Suprapubic skin (tissue), 4 donors: ENCODE results near the gene ZNF444. TPM values are rescaled to one million over a fixed set of nuclear protein-coding genes. Genes with fewer than 3 reads are reported as not detected.
"Not testable (repeated sequence)": the region's sequence is repeated elsewhere in the genome, so short reads cannot be mapped to it uniquely, and the experiment has no call there.

Experiments used
- DNase-seq, 2 donors: peaks; one replicate each; pipeline ENCODE4 v3.0.0-alpha.2; 2019; ENCODE audit warnings: low spot score in 2 of 2
- H3K27ac ChIP-seq: fragments of 200-600 bp; sonication (generic); one replicate; pipeline ENCODE4 v1.5.1; 2019
- H3K27me3 ChIP-seq: fragments of 200-600 bp; sonication (generic); one replicate; pipeline ENCODE4 v1.5.1; 2019
- H3K36me3 ChIP-seq: fragments of 200-600 bp; sonication (generic); one replicate; pipeline ENCODE4 v1.5.1; 2019
- H3K4me1 ChIP-seq: fragments of 200-600 bp; sonication (generic); one replicate; pipeline ENCODE4 v1.5.1; 2019
- H3K4me3 ChIP-seq: fragments of 200-600 bp; sonication (generic); one replicate; pipeline ENCODE4 v1.5.1; 2019; ENCODE audit warnings: mild to moderate bottlenecking
- H3K9me3 ChIP-seq: fragments of 200-600 bp; sonication (generic); one replicate; pipeline ENCODE4 v1.5.1; 2019
- CTCF ChIP-seq, 2 donors: fragments of 200-600 bp in 1 of 2; fragments of 450-650 bp in 1 of 2; sonication (generic) in 1 of 2; IDR thresholded peaks; one replicate each; pipeline ENCODE4 v1.5.1; 2016 to 2019; ENCODE audit warnings: antibody characterized with exemption in 2 of 2, mild to moderate bottlenecking in 1 of 2, moderate library complexity in 1 of 2
- EP300 ChIP-seq: sonication (generic); formaldehyde crosslinking; IDR thresholded peaks from one replicate; pipeline ENCODE4 v1.6.1; 2017; ENCODE audit warnings: antibody characterized with exemption
- POLR2A ChIP-seq, 2 donors: fragments of 450-650 bp; IDR thresholded peaks; one replicate each; pipeline ENCODE4 v1.6.1; 2017; ENCODE audit warnings: antibody characterized with exemption in 2 of 2, mild to moderate bottlenecking in 2 of 2, moderate library complexity in 2 of 2
- POLR2AphosphoS5 ChIP-seq, 3 donors: sonication (generic); formaldehyde crosslinking; IDR thresholded peaks; one replicate each; pipeline ENCODE4 v1.6.1; 2017; ENCODE audit warnings: antibody characterized with exemption in 3 of 3
- WGBS: methylation state at CpG from one replicate; pipeline ENCODE4 v1.1.5; 2018; 5-methylcytosine and 5-hydroxymethylcytosine counted together
- total RNA-seq, 4 donors: library from RNA; depleted of rRNA; stranded (reverse); fragments of >200 nt; gene quantifications; one replicate each; pipeline ENCODE4 v1.1.0, GENCODE V29; 2016

Gene ZNF444
- total RNA-seq, 4 donors from 2014 or later, result 12.9 to 34.8 (median 21.2) TPM

DNA sequence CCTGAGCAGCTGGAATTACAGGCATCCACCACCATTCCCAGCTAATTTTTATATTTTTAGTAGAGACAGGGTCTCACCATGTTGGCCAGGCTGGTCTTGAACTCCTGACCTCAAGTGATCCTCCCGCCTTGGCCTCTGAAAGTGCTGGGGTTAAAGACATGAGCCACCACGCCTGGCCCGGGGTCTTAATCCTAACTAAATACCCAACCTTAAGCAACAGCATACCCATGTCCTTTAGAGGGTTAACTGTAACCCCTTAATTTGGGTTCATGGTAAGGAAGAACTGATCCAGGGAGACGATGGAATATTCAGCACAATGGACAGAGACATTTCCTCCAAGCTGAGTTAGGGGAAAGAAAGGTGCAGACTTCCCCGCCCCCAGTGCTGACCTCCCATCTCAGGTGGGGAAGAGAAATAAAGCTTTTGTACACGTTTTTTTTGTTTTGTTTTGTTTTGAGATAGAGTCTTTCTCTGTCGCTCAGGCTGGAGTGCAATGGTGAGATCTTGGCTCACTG, 26.0 kb downstream of the ZNF444 start:
- TF ChIP-seq POLR2AphosphoS5 (IDR thresholded peaks at IDR 0.05), result no peak
- TF ChIP-seq EP300, result no peak
- Histone ChIP-seq H3K4me3 (no peak overlapping the region), H3K36me3 (no peaks in the 10 kb centered on the region), H3K27me3 (no peaks in the 10 kb centered on the region), H3K9me3 (no peaks in the 10 kb centered on the region), H3K27ac (no peak overlapping the region), H3K4me1 (no peaks in the 10 kb centered on the region)
- 49% methylated on average over 7 of the region's 7 CpGs for WGBS
- DNase-seq, result no peak

GRCh38 chr19:56170261-56170660, 29.2 kb downstream of the ZNF444 start:
- Histone ChIP-seq H3K4me1 (no peaks in the 10 kb centered on the region), H3K27me3 (peaks cover 18% of the 10 kb centered on the region), H3K9me3 (no peaks in the 10 kb centered on the region), H3K36me3 (no peaks in the 10 kb centered on the region), H3K27ac (no peak overlapping the region), H3K4me3 (no peak overlapping the region)
- WGBS, result 56% methylated on average over 14 of the region's 14 CpGs
- TF ChIP-seq EP300 (no peak), POLR2A (IDR thresholded peaks at IDR 0.05) (no peak), POLR2AphosphoS5 (IDR thresholded peaks at IDR 0.05) (no peak), CTCF (IDR thresholded peaks at IDR 0.05) (no peak)
- no peak for DNase-seq

GRCh38 chr19:56174086-56174485, 33.0 kb downstream of the ZNF444 start:
- 23% methylated on average over 9 of the region's 9 CpGs for WGBS
- Histone ChIP-seq H3K36me3 (no peaks in the 10 kb centered on the region), H3K9me3 (no peaks in the 10 kb centered on the region), H3K4me1 (no peaks in the 10 kb centered on the region), H3K4me3 (no peak overlapping the region), H3K27me3 (peaks cover 34% of the 10 kb centered on the region), H3K27ac (no peak overlapping the region)
- TF ChIP-seq POLR2AphosphoS5 (IDR thresholded peaks at IDR 0.05) (no peak), POLR2A (IDR thresholded peaks at IDR 0.05) (no peak), EP300 (no peak), CTCF (IDR thresholded peaks at IDR 0.05) (no peak)
- no peak for DNase-seq

GRCh38 chr19:56174550-56174949, 33.5 kb downstream of the ZNF444 start:
- H3K4me3 ChIP-seq, result no peak overlapping the region
- H3K4me1 ChIP-seq, result no peaks in the 10 kb centered on the region
- 54% methylated on average over 11 of the region's 11 CpGs for WGBS
- no peaks in the 10 kb centered on the region for H3K36me3 ChIP-seq
- H3K9me3 ChIP-seq, result no peaks in the 10 kb centered on the region
- H3K27me3 ChIP-seq, result peaks cover 34% of the 10 kb centered on the region
- no peak for DNase-seq
- no peak for TF ChIP-seq POLR2AphosphoS5 (IDR thresholded peaks at IDR 0.05)
- no peak for TF ChIP-seq EP300
- TF ChIP-seq CTCF (IDR thresholded peaks at IDR 0.05), result no peak
- TF ChIP-seq POLR2A (IDR thresholded peaks at IDR 0.05), result no peak
- no peak overlapping the region for H3K27ac ChIP-seq

- not testable (repeated sequence) for DNase-seq, H3K27ac ChIP-seq, H3K9me3 ChIP-seq, H3K4me1 ChIP-seq, H3K36me3 ChIP-seq, H3K4me3 ChIP-seq
- WGBS, result 47% methylated on average over 9 of the region's 15 CpGs
- peaks cover 34% of the 10 kb centered on the region for H3K27me3 ChIP-seq
These were observed 34.8 kb downstream of the ZNF444 start, which contains the start of gene GALP for GRCh38 chr19:56175861-56176307. Gene GALP (plus strand): TSS chr19:56176008. CDS start chr19:56177109, 1,101 bp downstream.

DNA sequence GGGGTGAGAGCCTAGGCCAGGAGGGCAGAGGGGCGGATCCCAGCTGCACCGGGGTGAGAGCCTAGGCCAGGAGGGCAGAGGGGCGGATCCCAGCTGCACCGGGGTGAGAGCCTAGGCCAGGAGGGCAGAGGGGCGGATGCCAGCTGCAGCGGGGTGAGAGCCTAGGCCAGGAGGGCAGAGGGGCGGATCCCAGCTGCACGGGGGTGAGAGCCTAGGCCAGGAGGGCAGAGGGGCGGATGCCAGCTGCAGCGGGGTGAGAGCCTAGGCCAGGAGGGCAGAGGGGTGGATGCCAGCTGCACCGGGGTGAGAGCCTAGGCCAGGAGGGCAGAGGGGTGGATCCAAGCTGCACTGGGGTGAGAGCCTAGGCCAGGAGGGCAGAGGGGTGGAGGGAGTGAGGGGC, 35.2 kb downstream of the ZNF444 start:
- WGBS, result 80% methylated on average over 3 of the region's 11 CpGs
- DNase-seq, H3K27ac ChIP-seq, H3K36me3 ChIP-seq, H3K9me3 ChIP-seq, H3K4me1 ChIP-seq, H3K4me3 ChIP-seq: not testable (repeated sequence)
- H3K27me3 ChIP-seq, result peaks cover 34% of the 10 kb centered on the region

DNA sequence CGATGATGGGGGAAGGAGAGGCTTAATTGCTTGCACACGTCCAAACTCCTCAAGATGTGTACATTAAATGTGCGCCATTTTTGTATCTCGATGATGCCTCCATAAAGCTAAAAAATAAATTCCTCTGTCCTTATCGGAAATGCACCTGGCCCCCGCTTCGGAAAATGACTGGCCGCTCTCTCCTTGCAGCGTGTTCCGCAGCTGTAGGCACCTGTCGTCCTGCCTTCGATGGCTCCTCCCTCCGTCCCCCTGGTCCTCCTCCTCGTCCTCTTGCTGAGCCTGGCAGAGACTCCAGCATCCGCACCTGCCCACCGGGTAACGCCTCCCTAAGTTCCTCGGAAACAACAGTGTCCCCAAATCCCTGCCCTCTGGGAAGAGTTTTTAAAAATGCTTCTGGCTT, 35.8 kb downstream of the ZNF444 start:
- no peak for TF ChIP-seq EP300
- TF ChIP-seq POLR2AphosphoS5 (IDR thresholded peaks at IDR 0.05), result no peak
- no peak for TF ChIP-seq CTCF (IDR thresholded peaks at IDR 0.05)
- no peak for TF ChIP-seq POLR2A (IDR thresholded peaks at IDR 0.05)
- DNase-seq, result no peak
- 77% methylated on average over 18 of the region's 18 CpGs for WGBS
- Histone ChIP-seq H3K4me3 (no peak overlapping the region), H3K4me1 (no peaks in the 10 kb centered on the region), H3K27ac (no peak overlapping the region), H3K27me3 (peaks cover 38% of the 10 kb centered on the region), H3K36me3 (no peaks in the 10 kb centered on the region), H3K9me3 (no peaks in the 10 kb centered on the region)
